Tongue (tissue), 2 donors: Measurements from ENCODE around the gene GNAL. TPM values are rescaled to one million over a fixed set of nuclear protein-coding genes. Genes with fewer than 3 reads are reported as not detected.
A peak's percentile ranks its signal among the peaks of the same experiment; 100 is the strongest.

Experiments
- DNase-seq: peaks from one replicate; pipeline ENCODE4 v3.0.0-alpha.2; 2015
- total RNA-seq: library from RNA; depleted of rRNA; stranded (reverse); fragments of >200 nt; gene quantifications from one replicate; pipeline ENCODE4 v1.2.3, GENCODE V29; 2014

GNAL gene
- total RNA-seq, 1 donor from 2014 or later: 3.9 TPM

- DNase-seq: no peak
These were observed 78.3 kb downstream of the GNAL start for GRCh38 chr18:11767329-11767728.

GRCh38 chr18:11767935-11768334 is 78.9 kb downstream of the GNAL start:
- no peak for DNase-seq

DNA sequence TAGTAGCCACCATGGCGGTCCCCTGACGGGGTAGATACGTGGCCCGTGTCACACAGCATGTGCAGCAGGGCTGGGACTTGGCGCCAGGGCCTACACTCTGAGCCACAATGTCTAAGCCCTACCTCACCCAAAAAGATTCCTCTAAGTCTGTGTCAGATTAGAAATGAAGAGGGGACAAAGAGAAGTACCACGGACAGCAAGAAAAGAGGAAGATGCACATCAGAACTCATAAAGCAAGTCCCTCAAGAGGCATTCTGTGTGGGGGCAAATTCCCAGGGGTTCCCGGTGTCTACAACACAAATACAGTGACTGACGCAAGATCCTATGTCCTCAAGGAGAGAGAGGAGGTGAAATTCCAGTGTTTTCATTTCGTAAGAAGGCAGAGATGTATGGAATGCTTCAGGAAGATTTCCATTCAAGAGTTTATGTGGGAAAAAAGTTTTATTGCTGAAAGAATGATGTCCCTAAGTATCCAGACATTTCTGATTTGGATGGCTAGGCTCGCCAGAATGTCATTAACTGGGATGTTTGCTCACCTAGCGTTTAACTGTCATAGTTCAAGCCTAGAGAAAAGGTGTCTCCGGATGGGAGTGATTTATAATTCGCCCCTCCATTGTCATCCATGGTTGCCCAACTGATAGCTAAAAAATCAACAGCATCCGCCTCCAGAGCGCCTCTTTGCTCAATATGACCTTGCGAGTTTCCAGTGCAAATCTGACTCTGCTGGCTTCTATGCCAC is 86.5 kb downstream of the GNAL start:
- no peak for DNase-seq

DNA sequence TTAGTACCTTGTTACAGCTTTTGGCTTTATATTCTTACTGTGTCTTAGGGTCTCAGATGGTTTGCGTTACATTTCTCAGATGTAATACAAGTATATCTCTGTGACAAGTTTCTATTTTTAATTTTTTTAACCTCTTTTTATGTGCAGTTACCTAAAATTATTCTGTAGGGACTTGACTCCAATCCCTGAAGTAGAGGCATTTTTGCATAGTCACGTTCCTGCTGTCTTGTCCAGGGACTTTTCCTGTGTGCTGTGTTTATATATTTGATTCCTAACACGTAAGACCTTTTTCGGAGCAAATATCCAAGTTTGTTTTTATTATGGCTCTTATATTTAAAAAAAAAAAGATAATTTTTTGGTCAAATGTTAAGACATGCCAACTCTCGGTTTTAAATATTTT is 91.0 kb downstream of the GNAL start:
- no peak for DNase-seq

DNA sequence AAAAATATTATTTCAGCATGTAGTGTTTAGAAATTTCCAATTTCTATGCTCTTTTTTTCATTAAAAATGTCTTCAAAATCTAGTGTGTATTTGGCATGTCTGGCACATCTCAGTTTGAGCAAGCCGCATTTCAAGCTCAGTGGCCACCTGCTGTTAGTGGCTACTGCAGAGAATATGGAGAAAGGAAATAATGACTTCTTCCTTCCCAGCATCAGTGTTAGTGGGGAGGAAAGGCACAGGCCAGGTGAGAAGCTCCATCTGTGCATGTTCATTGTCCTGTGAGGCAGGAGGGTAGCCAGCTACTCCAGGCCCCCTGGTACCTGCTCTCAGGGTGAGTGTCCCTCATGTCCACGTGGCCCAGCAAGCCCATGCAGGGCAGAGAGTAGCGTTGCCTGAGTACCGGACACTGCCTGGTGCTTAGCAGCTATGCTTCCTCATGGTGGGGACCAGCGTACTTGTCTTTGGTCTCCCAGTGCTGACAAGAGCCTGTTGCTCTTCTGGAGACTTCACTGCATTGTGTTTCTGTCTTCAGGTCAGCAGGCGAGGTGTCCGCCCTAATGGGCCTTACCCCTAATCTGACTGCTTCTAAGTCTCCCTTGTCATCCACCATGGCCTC is 94.8 kb downstream of the GNAL start:
- no peak for DNase-seq

- no peak for DNase-seq
These were observed 95.7 kb downstream of the GNAL start for GRCh38 chr18:11784674-11785304.

DNA sequence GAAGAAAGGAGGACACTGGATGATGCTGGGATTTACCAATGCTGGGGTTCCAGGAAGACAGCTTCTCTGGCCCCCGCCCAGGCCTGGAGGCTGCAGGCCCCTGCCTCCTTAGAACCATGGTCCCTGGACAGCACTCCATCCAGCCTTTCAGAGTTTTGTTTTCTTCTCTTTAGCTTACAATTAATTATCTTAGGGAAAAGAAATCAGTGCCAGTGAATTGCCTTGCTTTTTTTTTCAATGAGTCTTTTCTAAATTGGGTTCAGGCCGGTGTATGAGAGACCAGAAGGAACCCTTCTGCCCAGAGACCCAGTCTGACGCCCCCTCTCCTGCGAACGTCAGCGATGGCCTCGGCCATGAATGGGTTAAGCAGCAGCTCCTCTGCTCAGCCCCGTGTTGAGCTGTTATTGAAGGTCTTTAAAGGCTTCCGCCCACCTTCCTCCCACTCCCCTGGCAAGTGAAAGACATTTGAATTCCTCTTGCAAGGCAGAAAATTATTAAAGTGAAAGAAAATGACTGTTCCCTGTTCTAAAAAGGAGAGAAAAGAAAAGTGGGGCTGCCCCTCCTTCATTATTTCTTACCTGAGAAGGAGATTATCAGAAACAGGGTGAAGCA is 96.5 kb downstream of the GNAL start:
- no peak for DNase-seq

DNA sequence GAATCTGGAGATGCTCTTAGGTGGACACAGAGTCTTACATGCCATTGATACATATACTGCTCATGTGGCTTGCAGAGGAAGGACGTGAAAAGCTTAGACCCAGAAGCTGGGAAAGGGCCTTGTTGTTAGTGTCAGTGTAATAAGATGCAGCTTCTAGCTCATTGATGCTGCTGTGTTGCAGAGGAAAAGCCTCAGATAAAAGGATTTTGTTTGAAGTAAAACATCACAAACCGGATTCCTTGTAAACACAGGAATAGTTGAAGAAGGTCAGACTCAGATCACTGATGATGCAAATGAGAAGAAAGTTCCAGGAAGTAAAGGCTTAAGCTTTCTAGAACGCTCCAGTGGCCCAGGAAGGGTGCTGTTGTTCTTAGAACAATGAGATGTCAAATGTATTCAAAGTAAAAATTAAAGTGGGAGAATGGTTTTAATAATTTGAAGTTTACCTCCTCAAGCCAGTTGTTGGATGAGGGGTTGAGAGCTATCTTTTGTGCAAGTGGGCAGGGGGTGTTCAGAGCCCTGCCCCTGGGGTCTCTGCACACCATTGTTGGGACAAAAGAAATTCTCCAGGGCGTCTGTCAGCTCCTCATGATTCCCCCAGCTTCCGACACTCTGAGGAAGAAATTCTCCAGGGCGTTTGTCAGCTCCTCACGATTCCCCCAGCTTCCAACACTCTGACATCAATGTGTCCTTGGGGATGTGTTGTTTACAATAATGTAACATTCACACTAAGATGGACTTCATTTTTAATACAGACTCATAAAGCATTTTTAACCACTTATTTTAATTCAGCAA is 100.8 kb downstream of the GNAL start:
- peak; percentile 3 for DNase-seq

- DNase-seq: no peak
These were observed 102.1 kb downstream of the GNAL start for GRCh38 chr18:11791131-11791530.

GRCh38 chr18:11792632-11793031 is 103.6 kb downstream of the GNAL start:
- no peak for DNase-seq

DNA sequence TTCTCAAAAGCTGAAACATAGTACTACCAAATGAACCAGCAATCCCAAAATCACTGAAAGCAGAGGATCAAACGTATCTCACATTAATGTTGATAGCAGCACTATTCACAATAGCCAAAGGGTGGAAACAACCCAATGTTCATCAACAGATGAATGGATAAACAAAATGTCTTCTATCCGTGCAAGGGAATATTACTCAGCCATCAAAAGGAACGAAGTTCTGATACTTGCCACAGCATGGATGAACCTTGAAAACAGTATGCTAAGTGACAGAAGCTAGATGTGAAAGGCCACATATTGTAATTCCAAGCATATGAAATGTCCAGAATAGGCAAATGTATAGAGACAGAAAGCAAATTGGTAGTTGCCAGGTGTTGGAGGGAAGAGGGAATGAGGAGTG is 105.1 kb downstream of the GNAL start:
- DNase-seq: no peak

- no peak for DNase-seq
These were observed 106.9 kb downstream of the GNAL start for GRCh38 chr18:11795916-11796315.

DNA sequence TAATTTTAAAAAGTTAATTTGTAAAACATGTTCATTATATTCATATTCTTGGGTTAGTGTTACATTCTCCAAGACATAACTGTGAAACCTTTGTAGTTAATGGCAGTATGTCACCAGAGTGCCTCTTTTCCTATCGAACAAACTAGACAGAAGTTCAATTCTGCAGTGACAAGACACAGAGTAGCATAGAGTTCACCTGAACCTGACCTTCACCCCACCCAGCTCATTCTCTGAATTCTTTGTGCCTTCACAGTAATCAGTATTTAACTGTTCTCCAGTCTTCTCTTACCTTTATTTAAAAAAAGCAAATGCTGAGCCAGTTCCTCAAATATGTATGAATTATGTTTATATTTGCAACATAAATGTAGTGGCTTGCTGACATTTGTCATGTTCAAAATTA is 109.2 kb downstream of the GNAL start:
- DNase-seq: no peak

DNA sequence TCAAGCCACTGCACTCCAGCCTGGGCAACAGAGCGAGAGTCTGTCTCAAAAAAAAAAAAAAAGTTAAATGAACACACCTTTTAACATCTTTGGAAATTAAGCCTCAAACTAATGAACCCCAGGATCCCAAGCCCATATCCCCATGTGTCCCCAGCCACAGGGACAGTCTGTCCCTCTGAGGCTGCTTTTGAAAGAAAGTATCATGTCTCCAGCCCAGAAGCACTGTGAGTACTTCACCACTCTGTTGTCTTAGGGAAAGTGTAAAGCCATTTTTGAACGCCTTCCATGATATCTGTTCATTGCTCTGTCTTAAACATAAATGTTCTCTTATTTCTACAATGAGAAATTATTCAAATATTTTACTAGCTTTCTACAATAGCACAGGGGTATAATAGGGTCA is 110.0 kb downstream of the GNAL start:
- DNase-seq: no peak

DNA sequence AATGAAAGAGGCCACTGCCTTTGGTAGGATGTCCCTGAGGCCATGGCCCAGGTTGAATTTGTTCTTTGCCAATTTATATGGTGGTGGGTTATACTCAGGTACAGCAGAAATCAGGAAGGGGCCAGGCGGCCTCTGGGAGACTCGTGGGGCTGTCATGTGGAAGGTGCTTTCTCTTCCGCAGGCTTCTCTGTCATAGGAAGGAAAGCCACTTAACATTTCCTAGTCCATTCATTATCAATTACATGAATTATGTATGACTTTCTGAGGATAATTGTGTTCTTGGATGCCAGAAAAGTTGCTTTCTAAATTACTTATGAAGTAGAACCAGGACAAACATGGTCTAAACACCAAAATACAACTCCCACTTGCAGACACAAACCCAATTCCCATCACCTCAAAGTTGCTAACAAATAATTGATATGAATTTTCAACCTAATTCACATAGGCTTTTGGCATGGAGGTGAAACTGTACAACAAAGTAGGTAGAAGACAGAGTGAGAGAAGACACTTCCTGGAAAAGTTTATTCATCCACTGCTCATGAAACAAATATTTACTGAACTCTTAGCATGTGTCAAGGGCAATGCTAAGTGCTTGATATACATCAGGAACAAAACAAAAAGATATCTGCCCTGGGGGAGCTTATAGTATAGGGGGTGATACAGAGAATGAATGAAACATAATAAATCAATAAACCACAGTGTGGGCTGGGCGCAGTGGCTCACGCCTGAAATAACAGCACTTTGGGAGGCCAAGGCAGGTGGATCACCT is 111.7 kb downstream of the GNAL start:
- DNase-seq: no peak

DNA sequence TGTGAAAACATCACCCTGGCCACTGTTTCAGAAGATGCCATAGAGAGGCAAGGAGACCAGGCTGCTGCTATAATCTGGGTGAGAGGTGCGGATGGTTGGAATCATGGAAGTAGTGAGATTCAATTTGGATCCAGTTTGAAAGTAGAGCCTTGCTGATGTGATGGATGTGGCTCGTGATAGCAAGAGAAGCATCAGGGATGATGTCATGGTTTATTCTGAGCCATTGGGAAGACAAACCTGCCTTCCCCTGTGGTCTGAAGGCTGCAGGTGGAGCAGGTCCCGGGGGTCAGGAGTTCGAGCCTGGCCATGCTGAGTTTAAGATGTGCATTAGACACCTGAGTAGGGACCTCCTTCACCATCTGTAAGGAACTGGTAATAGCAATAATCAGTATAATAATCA is 112.5 kb downstream of the GNAL start:
- DNase-seq: no peak

DNA sequence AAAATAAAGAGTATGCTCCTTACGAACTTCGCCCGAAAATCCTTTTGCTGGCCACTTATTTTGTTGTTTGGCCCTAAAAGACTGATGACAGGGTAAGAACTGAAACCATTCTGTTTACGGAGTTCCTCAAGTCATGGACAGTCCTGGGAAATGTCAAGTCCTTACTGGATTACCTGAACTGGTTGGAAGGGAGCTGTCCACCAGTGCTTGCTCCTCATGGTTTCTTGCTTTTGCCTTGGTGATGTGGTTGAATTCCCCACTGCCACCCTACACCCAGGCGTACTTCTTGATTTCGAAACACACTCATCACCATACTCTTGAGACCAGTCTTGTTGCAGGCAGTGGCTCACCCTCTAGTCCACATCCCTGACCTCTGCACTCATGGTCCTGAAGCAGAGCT is 113.1 kb downstream of the GNAL start:
- no peak for DNase-seq

DNA sequence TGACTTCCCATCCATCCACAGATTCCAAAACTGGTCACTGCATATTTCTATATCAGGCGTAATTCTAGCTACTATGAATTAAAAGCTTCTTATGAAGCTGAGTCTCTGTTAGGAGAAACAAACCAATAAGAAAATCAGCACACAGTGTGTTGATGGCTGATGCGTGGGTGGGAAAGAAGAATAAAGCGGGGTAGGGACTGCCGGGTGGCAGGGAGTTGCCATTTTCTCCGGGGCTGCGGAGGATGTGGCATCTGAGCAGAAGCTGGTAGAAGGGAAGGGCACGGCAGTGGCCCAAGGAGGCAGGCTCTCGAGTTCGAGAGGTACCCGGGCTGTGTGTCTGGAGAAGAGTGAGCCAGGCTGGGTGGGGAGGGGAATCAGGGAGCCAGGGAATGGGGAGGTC is 113.5 kb downstream of the GNAL start:
- DNase-seq: no peak

GRCh38 chr18:11807233-11807632 is 118.2 kb downstream of the GNAL start:
- DNase-seq: no peak

DNA sequence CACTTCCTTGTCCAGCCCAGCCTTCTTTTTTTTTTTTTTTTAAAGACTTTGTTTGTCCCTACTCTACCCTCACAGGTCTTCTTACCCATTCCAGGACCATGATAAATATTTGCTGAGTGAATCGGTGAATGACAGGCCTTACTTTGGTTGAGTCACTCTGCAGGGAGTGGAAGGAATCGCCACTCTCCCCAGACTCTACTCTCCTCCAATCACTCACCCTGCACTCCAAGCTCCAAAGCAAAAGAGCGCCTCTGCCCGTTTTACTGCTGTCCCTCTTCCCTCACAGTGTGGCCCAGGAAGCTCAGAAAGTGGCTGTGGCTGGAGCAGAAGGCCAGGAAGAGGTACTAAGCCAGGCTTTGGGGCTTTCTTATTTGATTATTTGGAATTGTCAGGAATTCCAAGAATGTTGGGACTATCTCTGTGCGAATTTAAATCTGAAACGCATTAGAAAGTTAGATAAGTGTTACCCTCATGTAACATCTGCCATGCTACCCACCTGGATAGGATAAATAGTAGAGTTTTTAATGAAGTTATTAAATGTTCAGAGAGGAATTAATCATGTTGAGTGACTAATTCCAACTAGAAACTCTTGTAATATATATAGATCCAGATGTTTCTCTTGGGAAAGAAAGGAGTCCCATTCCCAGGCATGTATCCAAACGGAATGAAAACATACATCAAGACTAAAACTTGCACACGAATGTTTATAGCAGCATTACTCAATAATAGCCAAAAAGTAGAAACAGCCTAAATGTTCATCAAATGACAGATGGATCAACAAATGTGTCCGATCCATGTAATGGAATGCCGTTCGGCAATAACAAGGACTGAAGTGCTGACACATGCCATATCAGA is 119.2 kb downstream of the GNAL start:
- no peak for DNase-seq

- no peak for DNase-seq
These were observed 120.8 kb downstream of the GNAL start for GRCh38 chr18:11809895-11810294.
